Nephron progenitor cell (in vitro differentiated cells): ENCODE measurements around the gene SLC4A5.

Source experiments
- DNase-seq: peaks from one replicate; pipeline ENCODE4 v3.0.0; 2021
- H3K27ac Mint-ChIP-seq: 2 replicates; pipeline ENCODE4 v1.8.0; 2021; ENCODE audit warnings: mild to moderate bottlenecking, moderate library complexity, mixed read lengths
- H3K27me3 Mint-ChIP-seq: 2 replicates; pipeline ENCODE4 v1.8.0; 2021; ENCODE audit warnings: mild to moderate bottlenecking, low read depth, mixed read lengths; ENCODE audit not compliant: poor library complexity
- H3K36me3 Mint-ChIP-seq: 2 replicates; pipeline ENCODE4 v1.8.0; 2021; ENCODE audit warnings: low read depth, mixed read lengths
- H3K4me1 Mint-ChIP-seq: 2 replicates; pipeline ENCODE4 v1.8.0; 2021; ENCODE audit warnings: mixed read lengths
- H3K4me3 Mint-ChIP-seq: 2 replicates; pipeline ENCODE4 v1.8.0; 2021; ENCODE audit warnings: mild to moderate bottlenecking, moderate library complexity, mixed read lengths
- H3K9me3 Mint-ChIP-seq: 2 replicates; pipeline ENCODE4 v1.8.0; 2021; ENCODE audit warnings: mild to moderate bottlenecking, moderate library complexity, mixed read lengths
- TF ChIP-seq, protein P1 (sequence below): fragments of 200-600 bp; sonication (generic); IDR thresholded peaks from 2 replicates; pipeline ENCODE4 v1.5.0; 2021; ENCODE audit warnings: antibody characterized with exemption

The SLC4A5 gene

GRCh38 chr2:74304332-74305148 is 38.7 kb downstream of the SLC4A5 start:
- peaks cover 8% of the 10 kb centered on the region for H3K9me3 Mint-ChIP-seq
- TF ChIP-seq, protein P1, sequence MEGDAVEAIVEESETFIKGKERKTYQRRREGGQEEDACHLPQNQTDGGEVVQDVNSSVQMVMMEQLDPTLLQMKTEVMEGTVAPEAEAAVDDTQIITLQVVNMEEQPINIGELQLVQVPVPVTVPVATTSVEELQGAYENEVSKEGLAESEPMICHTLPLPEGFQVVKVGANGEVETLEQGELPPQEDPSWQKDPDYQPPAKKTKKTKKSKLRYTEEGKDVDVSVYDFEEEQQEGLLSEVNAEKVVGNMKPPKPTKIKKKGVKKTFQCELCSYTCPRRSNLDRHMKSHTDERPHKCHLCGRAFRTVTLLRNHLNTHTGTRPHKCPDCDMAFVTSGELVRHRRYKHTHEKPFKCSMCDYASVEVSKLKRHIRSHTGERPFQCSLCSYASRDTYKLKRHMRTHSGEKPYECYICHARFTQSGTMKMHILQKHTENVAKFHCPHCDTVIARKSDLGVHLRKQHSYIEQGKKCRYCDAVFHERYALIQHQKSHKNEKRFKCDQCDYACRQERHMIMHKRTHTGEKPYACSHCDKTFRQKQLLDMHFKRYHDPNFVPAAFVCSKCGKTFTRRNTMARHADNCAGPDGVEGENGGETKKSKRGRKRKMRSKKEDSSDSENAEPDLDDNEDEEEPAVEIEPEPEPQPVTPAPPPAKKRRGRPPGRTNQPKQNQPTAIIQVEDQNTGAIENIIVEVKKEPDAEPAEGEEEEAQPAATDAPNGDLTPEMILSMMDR = no peak
- no peak for DNase-seq
- H3K27me3 Mint-ChIP-seq = peaks cover 3% of the 10 kb centered on the region
- no peak overlapping the region for H3K27ac Mint-ChIP-seq
- H3K4me1 Mint-ChIP-seq = no peaks in the 10 kb centered on the region
- peaks cover 27% of the 10 kb centered on the region for H3K36me3 Mint-ChIP-seq
- no peak overlapping the region for H3K4me3 Mint-ChIP-seq

DNA sequence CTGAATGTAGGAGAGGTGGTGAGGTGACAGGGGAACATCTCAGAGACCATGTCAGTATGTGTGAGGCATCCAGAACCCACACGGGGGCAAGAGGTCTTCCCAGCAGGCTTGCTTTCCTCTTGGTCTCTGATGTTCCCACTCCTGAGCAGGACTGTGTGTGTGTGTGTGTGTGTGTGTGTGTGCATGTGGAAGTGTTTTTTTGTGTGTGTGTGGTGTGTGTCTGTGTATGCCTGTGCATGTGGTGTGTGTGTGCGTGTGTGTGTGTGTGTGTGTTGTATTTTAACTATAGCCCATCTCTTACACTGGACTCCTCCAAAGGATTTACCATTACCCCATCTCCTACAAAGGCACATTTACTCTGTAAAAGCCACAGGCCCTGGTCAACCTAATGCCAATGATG is 40.4 kb downstream of the SLC4A5 start:
- Mint-ChIP-seq H3K4me1 (no peaks in the 10 kb centered on the region), H3K9me3 (peaks cover 24% of the 10 kb centered on the region), H3K36me3 (peaks cover 44% of the 10 kb centered on the region), H3K4me3 (no peak overlapping the region), H3K27ac (no peak overlapping the region), H3K27me3 (peaks cover 2% of the 10 kb centered on the region)
- TF ChIP-seq, protein P1 = no peak
- no peak for DNase-seq

DNA sequence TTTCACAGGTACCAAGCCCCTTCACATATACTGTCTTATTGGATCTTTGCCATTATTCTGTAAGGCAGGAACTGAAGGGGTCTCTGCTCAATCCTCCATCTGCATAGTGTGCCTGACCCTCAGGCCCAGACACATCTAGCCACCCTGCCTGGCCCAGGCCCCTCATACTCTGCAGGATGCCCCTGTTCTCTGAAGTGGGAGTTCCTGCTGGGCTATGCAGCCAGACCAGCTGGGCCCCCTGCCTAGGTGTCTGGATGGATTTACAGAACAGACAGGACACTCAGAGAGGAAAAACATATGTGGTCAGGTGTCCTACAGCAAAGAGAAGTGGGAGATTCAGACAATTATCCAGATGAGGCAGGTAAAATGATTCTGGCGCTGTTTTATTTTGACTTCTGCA is 42.0 kb downstream of the SLC4A5 start:
- Mint-ChIP-seq H3K4me1 (no peaks in the 10 kb centered on the region), H3K4me3 (no peak overlapping the region), H3K27me3 (peaks cover 5% of the 10 kb centered on the region), H3K27ac (no peak overlapping the region), H3K36me3 (peaks cover 49% of the 10 kb centered on the region), H3K9me3 (peaks cover 29% of the 10 kb centered on the region)
- TF ChIP-seq, protein P1 = no peak
- DNase-seq = no peak

- TF ChIP-seq, protein P1 = no peak
- peaks cover 25% of the 10 kb centered on the region for H3K9me3 Mint-ChIP-seq
- no peak for DNase-seq
- H3K27me3 Mint-ChIP-seq = peaks cover 5% of the 10 kb centered on the region
- no peak overlapping the region for H3K27ac Mint-ChIP-seq
- no peak overlapping the region for H3K4me3 Mint-ChIP-seq
- H3K4me1 Mint-ChIP-seq = no peaks in the 10 kb centered on the region
- H3K36me3 Mint-ChIP-seq = peaks cover 45% of the 10 kb centered on the region
Observed at GRCh38 chr2:74300506-74300905, 42.7 kb downstream of the SLC4A5 start.

GRCh38 chr2:74297950-74298349 is 45.3 kb downstream of the SLC4A5 start:
- peaks cover 39% of the 10 kb centered on the region for H3K36me3 Mint-ChIP-seq
- H3K4me1 Mint-ChIP-seq = peaks cover 15% of the 10 kb centered on the region
- H3K4me3 Mint-ChIP-seq = no peak overlapping the region
- H3K9me3 Mint-ChIP-seq = peaks cover 25% of the 10 kb centered on the region
- H3K27me3 Mint-ChIP-seq = peaks cover 5% of the 10 kb centered on the region
- no peak for DNase-seq
- TF ChIP-seq, protein P1 = no peak
- H3K27ac Mint-ChIP-seq = no peak overlapping the region

DNA sequence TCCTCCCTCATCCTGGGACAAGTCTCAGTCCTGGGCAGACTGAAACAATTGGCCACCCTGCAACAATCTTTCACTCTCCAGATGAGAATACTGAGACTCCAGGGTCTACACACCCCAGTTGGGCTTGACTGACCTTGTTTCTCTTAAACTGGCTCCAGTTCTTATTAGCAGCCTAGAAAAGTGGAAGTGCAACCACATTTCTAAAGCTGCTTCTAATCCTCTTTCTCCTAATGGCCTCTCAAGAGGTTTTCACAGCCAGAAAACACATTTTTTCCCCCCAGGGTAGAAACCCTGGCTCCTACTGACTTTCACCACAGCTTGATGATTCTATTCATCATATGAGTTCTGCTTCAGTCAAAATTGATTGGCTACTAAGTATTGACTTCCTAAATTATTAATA is 45.8 kb downstream of the SLC4A5 start:
- peaks cover 3% of the 10 kb centered on the region for H3K27me3 Mint-ChIP-seq
- H3K36me3 Mint-ChIP-seq = peaks cover 39% of the 10 kb centered on the region

More for the DNA sequence above, 45.8 kb downstream of the SLC4A5 start:
- no peak for DNase-seq
- TF ChIP-seq, protein P1 = no peak
- H3K27ac Mint-ChIP-seq = no peak overlapping the region
- peaks cover 25% of the 10 kb centered on the region for H3K9me3 Mint-ChIP-seq
- no peak overlapping the region for H3K4me3 Mint-ChIP-seq
- peaks cover 20% of the 10 kb centered on the region for H3K4me1 Mint-ChIP-seq
